Trophoblast cell (in vitro differentiated cells and primary cell): Measurements from ENCODE around the gene ARF1.

Experiments used
- DNase-seq, 2 donors: peaks; one replicate each; pipeline ENCODE4 v3.0.0-alpha.2; 2016
- H2AFZ ChIP-seq: 2 replicates; pipeline ENCODE4 v1.6.1; 2013; ENCODE audit warnings: low read length, moderate library complexity, mild to moderate bottlenecking; ENCODE audit not compliant: insufficient read depth, poor library complexity
- H2AK5ac ChIP-seq: 2 replicates; pipeline ENCODE4 v1.6.1; 2013; ENCODE audit warnings: mild to moderate bottlenecking, low read length
- H2BK120ac ChIP-seq: 2 replicates; pipeline ENCODE4 v1.6.1; 2013; ENCODE audit warnings: low read length, mild to moderate bottlenecking, moderate library complexity; ENCODE audit not compliant: insufficient read depth, poor library complexity
- H2BK12ac ChIP-seq: 2 replicates; pipeline ENCODE4 v1.6.1; 2013; ENCODE audit warnings: mild to moderate bottlenecking, low read length, moderate library complexity
- H2BK5ac ChIP-seq: 2 replicates; pipeline ENCODE4 v1.6.1; 2013; ENCODE audit warnings: low read length, low read depth, moderate library complexity, mild to moderate bottlenecking; ENCODE audit not compliant: poor library complexity
- H3K14ac ChIP-seq: 2 replicates; pipeline ENCODE4 v1.6.1; 2013; ENCODE audit warnings: mild to moderate bottlenecking, low read length
- H3K18ac ChIP-seq: 2 replicates; pipeline ENCODE4 v1.6.1; 2013; ENCODE audit warnings: mild to moderate bottlenecking, low read length
- H3K23ac ChIP-seq: 2 replicates; pipeline ENCODE4 v1.6.1; 2013; ENCODE audit warnings: low read length
- H3K27ac ChIP-seq: 2 replicates; pipeline ENCODE4 v1.5.1; 2013; ENCODE audit warnings: low read depth, mild to moderate bottlenecking, inconsistent platforms, low read length, moderate library complexity
- H3K27me3 ChIP-seq: 2 replicates; pipeline ENCODE4 v1.6.1; 2013; ENCODE audit warnings: inconsistent platforms, mild to moderate bottlenecking, low read length, moderate library complexity; ENCODE audit not compliant: insufficient read depth
- H3K36me3 ChIP-seq, 2 experiments: 1 replicate in 1 of 2; 2 replicates in 1 of 2; pipeline ENCODE4 v1.6.1; 2013; ENCODE audit warnings: low read length in 2 of 2, mild to moderate bottlenecking in 2 of 2, moderate library complexity in 1 of 2; ENCODE audit not compliant: insufficient read depth in 2 of 2, control insufficient read depth in 1 of 2
- H3K4ac ChIP-seq: 2 replicates; pipeline ENCODE4 v1.6.1; 2013; ENCODE audit warnings: low read depth, mild to moderate bottlenecking, low read length, moderate library complexity
- H3K4me1 ChIP-seq, 2 experiments: 1 replicate in 1 of 2; 2 replicates in 1 of 2; pipeline ENCODE4 v1.6.1; 2013; ENCODE audit warnings: low read length in 2 of 2, mild to moderate bottlenecking in 2 of 2, moderate library complexity in 1 of 2; ENCODE audit not compliant: insufficient read depth in 2 of 2, control insufficient read depth in 1 of 2
- H3K4me2 ChIP-seq: 2 replicates; pipeline ENCODE4 v1.6.1; 2013; ENCODE audit warnings: inconsistent platforms, mild to moderate bottlenecking, low read length, moderate library complexity
- H3K4me3 ChIP-seq: 2 replicates; pipeline ENCODE4 v1.5.1; 2013; ENCODE audit warnings: mild to moderate bottlenecking, low read depth, low read length, inconsistent platforms
- H3K79me1 ChIP-seq: one replicate; pipeline ENCODE4 v1.6.1; 2013; ENCODE audit warnings: low read length
- H3K79me2 ChIP-seq: 2 replicates; pipeline ENCODE4 v1.6.1; 2013; ENCODE audit warnings: low read length, mild to moderate bottlenecking; ENCODE audit not compliant: control insufficient read depth, insufficient read depth, poor library complexity
- H3K9ac ChIP-seq: 2 replicates; pipeline ENCODE4 v1.6.1; 2013; ENCODE audit warnings: mild to moderate bottlenecking, low read length
- H3K9me3 ChIP-seq: 2 replicates; pipeline ENCODE4 v1.6.1; 2013; ENCODE audit warnings: low read depth, mild to moderate bottlenecking, control low read depth, inconsistent platforms, low read length; ENCODE audit not compliant: insufficient read depth
- H4K12ac ChIP-seq: 2 replicates; pipeline ENCODE4 v1.6.1; 2013; ENCODE audit warnings: low read depth, mild to moderate bottlenecking, low read length, moderate library complexity
- H4K8ac ChIP-seq: 2 replicates; pipeline ENCODE4 v1.6.1; 2013; ENCODE audit warnings: low read depth, mild to moderate bottlenecking, low read length, moderate library complexity
- H4K91ac ChIP-seq: one replicate; pipeline ENCODE4 v1.6.1; 2013; ENCODE audit warnings: low read depth, mild to moderate bottlenecking, low read length, moderate library complexity
- WGBS: extraction: QIAGEN DNeasy Blood & Tissue Kit; methylation state at CpG from one replicate; pipeline ENCODE4 v1.1.7; 2013; ENCODE audit warnings: missing lambda C conversion rate; ENCODE audit not compliant: insufficient read length, insufficient coverage; ENCODE audit errors: extremely low coverage; 5-methylcytosine and 5-hydroxymethylcytosine counted together

The ARF1 gene

GRCh38 chr1:228044961-228045360 lies 37.5 kb upstream of the ARF1 start:
- Histone ChIP-seq H3K27ac (no peak overlapping the region), H2BK120ac (no peak overlapping the region), H3K4me2 (no peak overlapping the region), H3K18ac (no peak overlapping the region), H2BK5ac (no peak overlapping the region), H3K27me3 (no peaks in the 10 kb centered on the region), H3K9ac (no peak overlapping the region), H3K14ac (no peak overlapping the region), H4K91ac (no peak overlapping the region), H3K79me2 (no peaks in the 10 kb centered on the region), H3K4me3 (no peak overlapping the region), H2BK12ac (no peak overlapping the region), H2AK5ac (no peak overlapping the region), H2AFZ (no peak overlapping the region), H4K12ac (no peak overlapping the region), H3K79me1 (no peaks in the 10 kb centered on the region), H3K9me3 (peaks cover 8% of the 10 kb centered on the region), H3K4me1 (peaks cover 0 to 4% of the 10 kb centered on the region in 2 experiments), H4K8ac (no peak overlapping the region), H3K36me3 (no peaks in the 10 kb centered on the region), H3K23ac (no peak overlapping the region), H3K4ac (no peak overlapping the region)
- WGBS, result no CpG with 5 or more reads among the region's 3 CpGs
- DNase-seq, result no peak

GRCh38 chr1:228045405-228045804 lies 37.1 kb upstream of the ARF1 start:
- Histone ChIP-seq H3K18ac (no peak overlapping the region), H3K9me3 (peaks cover 8% of the 10 kb centered on the region), H2BK12ac (no peak overlapping the region), H3K4me2 (no peak overlapping the region), H3K79me2 (no peaks in the 10 kb centered on the region), H2AFZ (no peak overlapping the region), H3K23ac (no peak overlapping the region), H3K14ac (no peak overlapping the region), H2AK5ac (no peak overlapping the region), H3K4me1 (peaks cover 0 to 4% of the 10 kb centered on the region in 2 experiments), H4K8ac (no peak overlapping the region), H3K79me1 (no peaks in the 10 kb centered on the region), H2BK5ac (no peak overlapping the region), H3K4ac (no peak overlapping the region), H3K27me3 (no peaks in the 10 kb centered on the region), H3K36me3 (no peaks in the 10 kb centered on the region), H3K4me3 (no peak overlapping the region), H2BK120ac (no peak overlapping the region), H3K27ac (no peak overlapping the region), H3K9ac (no peak overlapping the region), H4K91ac (no peak overlapping the region), H4K12ac (no peak overlapping the region)
- no peak for DNase-seq
- WGBS, result no CpG with 5 or more reads among the region's 7 CpGs

GRCh38 chr1:228045871-228046270 lies 36.6 kb upstream of the ARF1 start:
- Histone ChIP-seq H3K4me2 (no peak overlapping the region), H3K14ac (no peak overlapping the region), H3K27me3 (no peaks in the 10 kb centered on the region)

GRCh38 chr1:228046421-228047182 lies 35.9 kb upstream of the ARF1 start:
- H2AK5ac ChIP-seq, result no peak overlapping the region
- peaks cover 0 to 4% of the 10 kb centered on the region in 2 experiments for H3K4me1 ChIP-seq
- H3K27ac ChIP-seq, result no peak overlapping the region
- H3K4me2 ChIP-seq, result no peak overlapping the region
- no peak overlapping the region for H2BK120ac ChIP-seq
- no peak overlapping the region for H2BK12ac ChIP-seq
- no CpG with 5 or more reads among the region's 8 CpGs for whole genome bisulfite sequencing
- H3K9me3 ChIP-seq, result peaks cover 11% of the 10 kb centered on the region
- H3K23ac ChIP-seq, result no peak overlapping the region
- no peak overlapping the region for H4K12ac ChIP-seq
- H3K27me3 ChIP-seq, result no peaks in the 10 kb centered on the region
- no peak overlapping the region for H2AFZ ChIP-seq
- H4K91ac ChIP-seq, result no peak overlapping the region
- H3K4ac ChIP-seq, result no peak overlapping the region
- peak overlapping the region; percentile 55 for H3K4me3 ChIP-seq
- H4K8ac ChIP-seq, result no peak overlapping the region
- no peak overlapping the region for H3K18ac ChIP-seq
- no peaks in the 10 kb centered on the region for H3K79me2 ChIP-seq
- H2BK5ac ChIP-seq, result no peak overlapping the region
- H3K9ac ChIP-seq, result no peak overlapping the region
- H3K79me1 ChIP-seq, result no peaks in the 10 kb centered on the region
- H3K14ac ChIP-seq, result no peak overlapping the region
- H3K36me3 ChIP-seq, result no peaks in the 10 kb centered on the region
- DNase-seq, result no peak

More at GRCh38 chr1:228045871-228046270, 36.6 kb upstream of the ARF1 start:
- Histone ChIP-seq H3K27ac (no peak overlapping the region), H2AK5ac (no peak overlapping the region), H3K4ac (no peak overlapping the region), H3K9ac (no peak overlapping the region), H2BK12ac (no peak overlapping the region), H2BK120ac (no peak overlapping the region), H4K12ac (no peak overlapping the region), H3K4me3 (no peak overlapping the region), H4K8ac (no peak overlapping the region), H3K79me2 (no peaks in the 10 kb centered on the region), H2AFZ (no peak overlapping the region), H2BK5ac (no peak overlapping the region), H3K4me1 (peaks cover 0 to 4% of the 10 kb centered on the region in 2 experiments), H4K91ac (no peak overlapping the region), H3K9me3 (peaks cover 12% of the 10 kb centered on the region), H3K23ac (no peak overlapping the region), H3K18ac (no peak overlapping the region), H3K79me1 (no peaks in the 10 kb centered on the region), H3K36me3 (no peaks in the 10 kb centered on the region)
- WGBS, result no CpG with 5 or more reads among the region's 9 CpGs
- DNase-seq, result no peak
